ENCODE measurements around the gene USP54. TPM values are rescaled to one million over a fixed set of nuclear protein-coding genes. Genes with fewer than 3 reads are reported as not detected.
"Not testable (repeated sequence)": the region's sequence is repeated elsewhere in the genome, so short reads cannot be mapped to it uniquely, and the experiment has no call there.

Gene USP54
- total RNA-seq, 2 donors from 2014 or later: 9.3 to 18.1 TPM

GRCh38 chr10:73617143-73617542 is 26.0 kb upstream of the USP54 start:
- not testable (repeated sequence) for H3K27me3 Mint-ChIP-seq; H3K36me3 Mint-ChIP-seq; ATAC-seq; H3K9me3 Mint-ChIP-seq; DNase-seq (ENCODE audit: low spot score); H3K27ac Mint-ChIP-seq; H3K4me1 Mint-ChIP-seq (ENCODE audit: low read depth in 2 of 2); H3K4me3 Mint-ChIP-seq

GRCh38 chr10:73614720-73615119 is 23.6 kb upstream of the USP54 start:
- DNase-seq (ENCODE audit: low spot score) (no peak), ATAC-seq (no peak)
- no peak overlapping the region for H3K27ac Mint-ChIP-seq
- no peaks in the 10 kb centered on the region for H3K27me3 Mint-ChIP-seq
- no peaks in the 10 kb centered on the region for H3K36me3 Mint-ChIP-seq
- no peak overlapping the region for H3K4me3 Mint-ChIP-seq
- H3K9me3 Mint-ChIP-seq: no peaks in the 10 kb centered on the region
- no peaks in the 10 kb centered on the region for H3K4me1 Mint-ChIP-seq (ENCODE audit: low read depth in 2 of 2)

GRCh38 chr10:73609116-73609515 is 18.0 kb upstream of the USP54 start:
- ATAC-seq (no peak), DNase-seq (ENCODE audit: low spot score) (no peak)
- Mint-ChIP-seq H3K4me1 (ENCODE audit: low read depth in 2 of 2) (no peaks in the 10 kb centered on the region), H3K9me3 (no peaks in the 10 kb centered on the region), H3K4me3 (no peak overlapping the region), H3K27me3 (no peaks in the 10 kb centered on the region), H3K27ac (no peak overlapping the region), H3K36me3 (no peaks in the 10 kb centered on the region)

GRCh38 chr10:73601486-73601921 is 10.4 kb upstream of the USP54 start:
- H3K36me3 Mint-ChIP-seq: no peaks in the 10 kb centered on the region
- no peak for DNase-seq (ENCODE audit: low spot score)
- H3K4me3 Mint-ChIP-seq: no peak overlapping the region
- no peaks in the 10 kb centered on the region for H3K4me1 Mint-ChIP-seq (ENCODE audit: low read depth in 2 of 2)
- no peak overlapping the region for H3K27ac Mint-ChIP-seq
- ATAC-seq: no peak
- no peaks in the 10 kb centered on the region for H3K27me3 Mint-ChIP-seq
- no peaks in the 10 kb centered on the region for H3K9me3 Mint-ChIP-seq

GRCh38 chr10:73597346-73597745 is 6.2 kb upstream of the USP54 start:
- Mint-ChIP-seq H3K4me3 (no peak overlapping the region), H3K27ac (no peak overlapping the region), H3K27me3 (no peaks in the 10 kb centered on the region), H3K36me3 (no peaks in the 10 kb centered on the region), H3K4me1 (ENCODE audit: low read depth in 2 of 2) (no peaks in the 10 kb centered on the region), H3K9me3 (no peaks in the 10 kb centered on the region)
- ATAC-seq: no peak
- no peak for DNase-seq (ENCODE audit: low spot score)

- Mint-ChIP-seq H3K36me3 (no peaks in the 10 kb centered on the region), H3K4me3 (no peak overlapping the region), H3K4me1 (ENCODE audit: low read depth in 2 of 2) (peaks cover 11 to 15% of the 10 kb centered on the region in 2 donors), H3K9me3 (no peaks in the 10 kb centered on the region), H3K27me3 (no peaks in the 10 kb centered on the region), H3K27ac (no peak overlapping the region)
- ATAC-seq (no peak), DNase-seq (ENCODE audit: low spot score) (no peak)
These were observed 2.7 kb upstream of the USP54 start for GRCh38 chr10:73593812-73594211.

- ATAC-seq (no peak), DNase-seq (ENCODE audit: low spot score) (no peak)
- Mint-ChIP-seq H3K27me3 (no peaks in the 10 kb centered on the region), H3K4me3 (no peak overlapping the region), H3K9me3 (no peaks in the 10 kb centered on the region), H3K36me3 (no peaks in the 10 kb centered on the region), H3K27ac (peak overlapping the region in 1 of 2 donors; percentile 71), H3K4me1 (ENCODE audit: low read depth in 2 of 2) (peaks cover 13 to 15% of the 10 kb centered on the region in 2 donors)
These were observed 2.0 kb upstream of the USP54 start for GRCh38 chr10:73593110-73593509.

GRCh38 chr10:73591935-73592699 is 975 bp upstream of the USP54 start:
- Mint-ChIP-seq H3K27ac (peak overlapping the region in 1 of 2 donors; percentile 93), H3K27me3 (no peaks in the 10 kb centered on the region), H3K4me3 (peak overlapping the region; percentile 2), H3K9me3 (no peaks in the 10 kb centered on the region), H3K4me1 (ENCODE audit: low read depth in 2 of 2) (peaks cover 13 to 15% of the 10 kb centered on the region in 2 donors), H3K36me3 (no peaks in the 10 kb centered on the region)
- DNase-seq (ENCODE audit: low spot score): no peak
- no peak for ATAC-seq

GRCh38 chr10:73589563-73590126 is 1.5 kb downstream of the USP54 start:
- Mint-ChIP-seq H3K4me3 (no peak overlapping the region), H3K4me1 (ENCODE audit: low read depth in 2 of 2) (peaks cover 13 to 15% of the 10 kb centered on the region in 2 donors), H3K27me3 (no peaks in the 10 kb centered on the region), H3K27ac (no peak overlapping the region), H3K9me3 (no peaks in the 10 kb centered on the region), H3K36me3 (no peaks in the 10 kb centered on the region)
- DNase-seq (ENCODE audit: low spot score): no peak
- ATAC-seq: no peak

- H3K9me3 Mint-ChIP-seq: no peaks in the 10 kb centered on the region
- no peak overlapping the region for H3K27ac Mint-ChIP-seq
- no peak overlapping the region for H3K4me3 Mint-ChIP-seq
- H3K36me3 Mint-ChIP-seq: no peaks in the 10 kb centered on the region
- DNase-seq (ENCODE audit: low spot score): no peak
- H3K4me1 Mint-ChIP-seq (ENCODE audit: low read depth in 2 of 2): peaks cover 13 to 15% of the 10 kb centered on the region in 2 donors
- no peaks in the 10 kb centered on the region for H3K27me3 Mint-ChIP-seq
- no peak for ATAC-seq
These were observed 2.5 kb downstream of the USP54 start for GRCh38 chr10:73588656-73589055.

- ATAC-seq: no peak
- H3K27ac Mint-ChIP-seq: no peak overlapping the region
These were observed 4.6 kb downstream of the USP54 start for GRCh38 chr10:73586583-73586984.

GRCh38 chr10:73585327-73585726 is 5.8 kb downstream of the USP54 start:
- H3K27ac Mint-ChIP-seq: no peak overlapping the region
- H3K4me3 Mint-ChIP-seq: no peak overlapping the region
- ATAC-seq (no peak), DNase-seq (ENCODE audit: low spot score) (no peak)
- H3K4me1 Mint-ChIP-seq (ENCODE audit: low read depth in 2 of 2): peaks cover 0 to 4% of the 10 kb centered on the region in 2 donors
- H3K27me3 Mint-ChIP-seq: no peaks in the 10 kb centered on the region
- H3K36me3 Mint-ChIP-seq: no peaks in the 10 kb centered on the region
- H3K9me3 Mint-ChIP-seq: no peaks in the 10 kb centered on the region

More at GRCh38 chr10:73586583-73586984, 4.6 kb downstream of the USP54 start:
- Mint-ChIP-seq H3K4me1 (ENCODE audit: low read depth in 2 of 2) (peaks cover 8 to 11% of the 10 kb centered on the region in 2 donors), H3K27me3 (no peaks in the 10 kb centered on the region), H3K36me3 (no peaks in the 10 kb centered on the region), H3K9me3 (no peaks in the 10 kb centered on the region), H3K4me3 (no peak overlapping the region)
- no peak for DNase-seq (ENCODE audit: low spot score)

GRCh38 chr10:73584737-73585136 is 6.4 kb downstream of the USP54 start:
- Mint-ChIP-seq H3K4me1 (ENCODE audit: low read depth in 2 of 2) (peaks cover 0 to 4% of the 10 kb centered on the region in 2 donors), H3K4me3 (no peak overlapping the region), H3K27me3 (no peaks in the 10 kb centered on the region), H3K27ac (no peak overlapping the region), H3K9me3 (no peaks in the 10 kb centered on the region), H3K36me3 (no peaks in the 10 kb centered on the region)
- DNase-seq (ENCODE audit: low spot score) (no peak), ATAC-seq (no peak)

GRCh38 chr10:73581918-73582317 is 9.2 kb downstream of the USP54 start:
- H3K27me3 Mint-ChIP-seq: no peaks in the 10 kb centered on the region
- H3K4me3 Mint-ChIP-seq: no peak overlapping the region
- DNase-seq (ENCODE audit: low spot score): no peak
- no peak overlapping the region for H3K27ac Mint-ChIP-seq
- H3K36me3 Mint-ChIP-seq: no peaks in the 10 kb centered on the region
- ATAC-seq: no peak
- no peaks in the 10 kb centered on the region for H3K9me3 Mint-ChIP-seq
- peaks cover 0 to 2% of the 10 kb centered on the region in 2 donors for H3K4me1 Mint-ChIP-seq (ENCODE audit: low read depth in 2 of 2)

Data from natural killer cell treated with Interleukin-12 subunit alpha and Interleukin-12 subunit beta and Interleukin-15 and Interleukin-18, amount 100 ng/mL, for 72 hours (primary cell).